Right cardiac atrium (tissue), 5 donors: ENCODE data around the gene PBX1. TPM values are rescaled to one million over a fixed set of nuclear protein-coding genes. Genes with fewer than 3 reads are reported as not detected.

ENCODE experiments used
- ATAC-seq, 2 donors: fragments of 200-7000 bp; cut with Tn5 transposase; one replicate each; pipeline versions ENCODE4 v1.8.0 to v1.9.1; 2020; ENCODE audit warnings: moderate library complexity in 2 of 2, mild to moderate bottlenecking in 1 of 2
- DNase-seq, 3 donors: peaks; one replicate each; pipeline ENCODE4 v3.0.0-alpha.2; 2020
- H3K27ac ChIP-seq: one replicate; pipeline ENCODE4 v1.5.1; 2013; ENCODE audit warnings: mild to moderate bottlenecking, low read length, control low read depth, moderate library complexity
- H3K27me3 ChIP-seq: one replicate; pipeline ENCODE4 v1.6.1; 2013; ENCODE audit not compliant: control insufficient read depth, insufficient read depth
- H3K4me1 ChIP-seq: one replicate; pipeline ENCODE4 v1.6.1; 2013; ENCODE audit warnings: low read length; ENCODE audit not compliant: control insufficient read depth, insufficient read depth
- H3K4me3 ChIP-seq: one replicate; pipeline ENCODE4 v1.5.1; 2013; ENCODE audit warnings: low read length, control low read depth
- H3K9me3 ChIP-seq: one replicate; pipeline ENCODE4 v1.6.1; 2013; ENCODE audit warnings: low read length; ENCODE audit not compliant: control insufficient read depth
- WGBS: extraction: QIAGEN DNeasy Blood & Tissue Kit; methylation state at CpG from one replicate; pipeline ENCODE4 v1.1.7; 2013; 5-methylcytosine and 5-hydroxymethylcytosine counted together
- intact Hi-C, 4 donors: fragments of 100-400 bp; cut with DNase I; formaldehyde crosslinking; loops; one replicate each; pipeline versions ENCODE4 v1.11.0 to v1.14.0; 2022 to 2023
- polyA plus RNA-seq: library from polyadenylated mRNA; stranded (reverse); fragments of 200-250 nt; gene quantifications from one replicate; pipeline ENCODE4 v1.2.3, GENCODE V29; 2013
- total RNA-seq, 4 donors: library from RNA; stranded (reverse); fragmentation: NEBNext Ultra II Directional; extraction: Animal tissue kit (Norgen Biotek cat#: 25700); gene quantifications; one replicate each; pipeline ENCODE4 v1.2.1, GENCODE V29; 2021
- donor health status: healthy with polysubstance abuse.
- donor health status: DM: no; HTN: yes; CAD: no.
- donor health status: DM: no; HTN: no; CAD: no.
- donor health status: DM: no; HTN: yes; CAD: no; lungs with severe emphysema.
- donor health status: DM: yes; HTN: yes; CAD: no.

The PBX1 gene
- total and polyA plus RNA-seq, 5 donors = 19.8 to 81.6 (median 76.8) TPM

- no peak for DNase-seq
- ATAC-seq = no peak
- WGBS = 27% methylated on average over 3 of the region's 3 CpGs
- no peaks in the 10 kb centered on the region for H3K9me3 ChIP-seq
- intact Hi-C loops = loop anchor here in 3 of 4 donors (5.0 to 10.0 kb wide), 3 partner anchors 52 to 224 kb away; no protein-coding TSS in a partner anchor
- H3K4me3 ChIP-seq = peak overlapping the region; percentile 71
- peaks cover 2% of the 10 kb centered on the region for H3K4me1 ChIP-seq
- peak overlapping the region; percentile 81 for H3K27ac ChIP-seq
- no peaks in the 10 kb centered on the region for H3K27me3 ChIP-seq
Measured at GRCh38 chr1:164562947-164563520, 4.0 kb downstream of the PBX1 start.

- H3K4me3 ChIP-seq = peak overlapping the region; percentile 71
- intact Hi-C loops = loop anchor here in 3 of 4 donors (5.0 to 10.0 kb wide), 3 partner anchors 51 to 223 kb away; no protein-coding TSS in a partner anchor
- ATAC-seq = no peak
- H3K27me3 ChIP-seq = no peaks in the 10 kb centered on the region
- no peak for DNase-seq
- no peaks in the 10 kb centered on the region for H3K9me3 ChIP-seq
- WGBS = 35% methylated on average over 10 of the region's 10 CpGs
- H3K4me1 ChIP-seq = peaks cover 2% of the 10 kb centered on the region
- peak overlapping the region; percentile 67 for H3K27ac ChIP-seq
Measured at GRCh38 chr1:164563721-164564360, 4.9 kb downstream of the PBX1 start.

DNA sequence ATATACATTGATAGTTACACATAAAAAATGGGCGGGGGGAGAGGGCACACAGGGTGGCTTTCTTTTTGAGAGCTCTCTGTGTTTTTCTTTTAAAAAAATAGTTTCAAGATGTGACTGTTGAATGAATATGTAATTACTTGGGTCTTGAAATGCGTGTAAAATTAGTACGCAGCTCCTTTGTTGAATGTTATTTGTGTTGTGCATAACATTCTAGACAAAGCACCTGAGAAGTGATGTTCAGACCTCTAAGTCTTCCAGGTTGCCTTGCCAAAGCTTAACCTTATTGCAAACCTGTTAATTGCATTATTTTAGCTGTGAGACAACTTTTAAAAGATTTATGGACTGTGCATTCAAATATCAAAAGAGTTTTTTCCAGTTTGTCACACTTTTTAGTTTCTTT is 5.4 kb downstream of the PBX1 start:
- H3K9me3 ChIP-seq = no peaks in the 10 kb centered on the region
- DNase-seq (no peak), ATAC-seq (no peak)
- 61% methylated on average over 3 of the region's 3 CpGs for WGBS
- H3K27ac ChIP-seq = peak overlapping the region; percentile 37
- intact Hi-C loops = loop anchor here in 3 of 4 donors (5.0 to 10.0 kb wide), 3 partner anchors 50 to 223 kb away; no protein-coding TSS in a partner anchor
- peak overlapping the region; percentile 71 for H3K4me3 ChIP-seq
- peaks cover 2% of the 10 kb centered on the region for H3K4me1 ChIP-seq
- H3K27me3 ChIP-seq = no peaks in the 10 kb centered on the region

DNA sequence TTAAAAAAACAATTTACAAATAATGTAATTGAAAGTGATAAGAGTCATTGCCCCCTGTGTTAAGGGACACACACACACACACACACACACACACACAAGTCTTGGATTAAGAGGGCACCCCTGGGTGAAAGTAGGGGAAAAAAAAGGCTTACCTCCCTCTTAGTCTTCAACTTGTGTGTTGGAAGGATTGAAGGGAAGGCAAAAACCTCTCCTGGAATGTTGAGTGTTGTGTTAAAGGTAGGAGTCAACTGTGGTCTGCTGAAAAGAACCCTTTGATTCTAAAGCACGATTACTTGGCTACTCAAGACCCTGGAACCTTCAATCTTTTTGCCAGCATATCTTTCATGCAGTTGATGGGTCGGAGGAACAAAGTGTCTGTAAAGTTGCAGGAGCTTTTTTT is 6.4 kb downstream of the PBX1 start:
- 34% methylated on average over 2 of the region's 2 CpGs for WGBS
- no peaks in the 10 kb centered on the region for H3K27me3 ChIP-seq
- peak overlapping the region; percentile 92 for H3K27ac ChIP-seq
- peaks cover 2% of the 10 kb centered on the region for H3K4me1 ChIP-seq
- no peaks in the 10 kb centered on the region for H3K9me3 ChIP-seq
- DNase-seq = no peak
- ATAC-seq = no peak
- H3K4me3 ChIP-seq = peak overlapping the region; percentile 43
- intact Hi-C loops = loop anchor here in 2 of 4 donors (5.0 to 10.0 kb wide), 3 partner anchors 37 to 219 kb away; no protein-coding TSS in a partner anchor

DNA sequence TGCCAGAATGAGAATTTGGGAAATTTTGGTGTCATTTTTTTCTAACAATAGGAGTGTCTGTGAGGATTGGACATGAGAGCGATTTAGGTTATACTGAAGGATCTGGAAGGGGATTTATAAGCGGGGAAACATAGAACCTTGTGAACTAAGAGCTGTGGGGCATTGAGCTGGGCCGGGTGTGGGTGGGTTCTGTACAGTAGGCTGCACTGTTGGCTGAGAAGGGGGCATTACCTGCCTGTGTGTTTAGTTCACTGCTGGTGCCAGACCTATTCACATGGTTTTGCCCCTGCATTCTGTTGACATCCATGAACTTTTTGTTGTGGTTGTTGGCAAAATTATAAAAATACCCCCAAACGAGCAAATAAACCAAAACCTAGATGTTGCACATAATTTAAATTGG is 8.8 kb downstream of the PBX1 start:
- ATAC-seq = no peak
- Histone ChIP-seq H3K27ac (no peak overlapping the region), H3K4me1 (peaks cover 2% of the 10 kb centered on the region), H3K27me3 (no peaks in the 10 kb centered on the region), H3K9me3 (no peaks in the 10 kb centered on the region), H3K4me3 (no peak overlapping the region)
- WGBS = 90% methylated on average over 4 of the region's 4 CpGs
- no peak for DNase-seq
- intact Hi-C loops = loop anchor here in 2 of 4 donors (5.0 to 10.0 kb wide), 3 partner anchors 35 to 217 kb away; no protein-coding TSS in a partner anchor

- intact Hi-C loops = loop anchor here in 2 of 4 donors (5.0 to 10.0 kb wide), 3 partner anchors 33 to 216 kb away; no protein-coding TSS in a partner anchor
- WGBS = 82% methylated on average over 2 of the region's 2 CpGs
- H3K27me3 ChIP-seq = no peaks in the 10 kb centered on the region
- no peak overlapping the region for H3K27ac ChIP-seq
- H3K4me1 ChIP-seq = peaks cover 2% of the 10 kb centered on the region
- ATAC-seq (no peak), DNase-seq (no peak)
- no peaks in the 10 kb centered on the region for H3K9me3 ChIP-seq
- no peak overlapping the region for H3K4me3 ChIP-seq
Measured at GRCh38 chr1:164569241-164569640, 10.3 kb downstream of the PBX1 start.

DNA sequence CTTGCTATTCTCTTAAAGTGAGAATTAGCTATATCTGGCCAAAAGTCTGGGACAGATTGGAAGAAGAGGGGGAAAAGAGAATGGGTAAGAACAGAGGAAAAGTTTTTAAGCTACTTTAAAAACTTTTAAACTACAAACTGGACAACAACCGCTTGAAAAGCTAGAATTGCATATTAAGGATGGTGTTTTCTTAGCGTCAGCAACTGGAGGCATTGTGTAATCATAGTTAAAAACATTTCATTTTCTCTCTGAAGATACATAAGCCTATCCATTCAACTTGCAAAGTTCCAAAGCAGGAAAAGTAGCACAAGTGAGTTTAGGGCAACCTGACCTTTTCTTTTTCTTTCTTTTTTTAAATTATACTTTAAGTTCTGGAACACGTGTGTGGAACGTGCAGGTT is 10.9 kb downstream of the PBX1 start:
- Histone ChIP-seq H3K9me3 (no peaks in the 10 kb centered on the region), H3K27ac (peak overlapping the region; percentile 27), H3K4me1 (peaks cover 2% of the 10 kb centered on the region), H3K4me3 (peak overlapping the region; percentile 20), H3K27me3 (no peaks in the 10 kb centered on the region)
- peak; percentile 28 to 51 for ATAC-seq
- intact Hi-C loops = loop anchor here in 2 of 4 donors (5.0 to 10.0 kb wide), 3 partner anchors 32 to 215 kb away; no protein-coding TSS in a partner anchor
- DNase-seq = no peak
- WGBS = 86% methylated on average over 4 of the region's 4 CpGs

DNA sequence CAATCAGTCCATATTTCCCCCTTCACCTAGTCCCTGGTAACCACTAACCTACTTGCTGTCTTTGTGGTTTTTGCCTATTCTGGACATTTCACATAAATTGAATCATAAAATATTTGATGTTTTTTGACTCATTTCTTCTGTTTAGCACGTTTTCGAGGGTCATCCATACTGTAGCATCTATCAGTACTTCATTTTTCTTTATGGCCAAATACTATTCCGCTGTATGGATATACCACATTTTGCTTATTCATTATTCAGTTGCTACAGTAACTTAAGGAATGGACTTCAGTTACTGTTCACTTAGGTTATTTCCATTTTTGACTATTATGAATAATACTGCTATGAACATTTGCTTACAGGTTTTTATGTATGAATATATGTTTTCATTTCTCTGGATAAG is 12.3 kb downstream of the PBX1 start:
- no peak overlapping the region for H3K27ac ChIP-seq
- DNase-seq = no peak
- H3K27me3 ChIP-seq = no peaks in the 10 kb centered on the region
- no peak overlapping the region for H3K4me3 ChIP-seq
- H3K4me1 ChIP-seq = peaks cover 4% of the 10 kb centered on the region
- intact Hi-C loops = no loop called here
- ATAC-seq = no peak
- WGBS = 98% methylated on average over 3 of the region's 3 CpGs
- no peaks in the 10 kb centered on the region for H3K9me3 ChIP-seq

DNA sequence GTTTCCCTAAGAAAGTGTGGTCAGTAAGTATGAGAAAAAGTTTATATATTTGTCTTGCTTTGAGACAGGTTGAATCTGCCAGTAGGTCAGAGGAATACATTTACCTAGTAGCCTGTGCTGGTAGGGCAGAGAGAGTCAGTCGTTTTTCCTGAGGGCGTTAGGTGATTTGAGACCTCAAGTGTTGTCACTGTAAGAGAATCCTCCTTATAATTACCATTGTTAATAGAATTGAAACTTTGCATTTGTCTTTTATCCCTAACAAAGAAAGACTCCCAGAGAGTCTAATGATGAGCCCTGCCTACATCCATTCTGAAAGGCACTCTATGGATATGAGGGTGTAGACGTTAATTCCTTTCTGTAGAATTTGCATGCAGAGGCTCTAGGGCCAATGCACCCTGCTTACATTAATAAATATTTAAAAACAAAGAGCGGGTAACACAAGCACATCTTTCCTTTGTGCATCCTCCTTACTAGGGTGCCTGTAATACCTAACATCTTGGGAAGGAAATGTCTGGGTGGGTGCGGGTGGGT is 16.4 kb downstream of the PBX1 start:
- no peak for DNase-seq
- Histone ChIP-seq H3K27ac (no peak overlapping the region), H3K4me3 (peak overlapping the region; percentile 0), H3K4me1 (peaks cover 7% of the 10 kb centered on the region), H3K27me3 (no peaks in the 10 kb centered on the region), H3K9me3 (no peaks in the 10 kb centered on the region)
- WGBS = 76% methylated on average over 5 of the region's 5 CpGs
- ATAC-seq = no peak
- intact Hi-C loops = no loop called here

- peak; percentile 57 to 79 (median 77) for DNase-seq
- H3K4me1 ChIP-seq = peaks cover 7% of the 10 kb centered on the region
Measured at GRCh38 chr1:164576291-164577271, 17.6 kb downstream of the PBX1 start.

More at GRCh38 chr1:164576291-164577271, 17.6 kb downstream of the PBX1 start:
- intact Hi-C loops = no loop called here
- H3K4me3 ChIP-seq = peak overlapping the region; percentile 0
- no peaks in the 10 kb centered on the region for H3K9me3 ChIP-seq
- ATAC-seq = peak; percentile 85 to 86
- WGBS = 41% methylated on average over 66 of the region's 66 CpGs
- peak overlapping the region; percentile 40 for H3K27ac ChIP-seq
- no peaks in the 10 kb centered on the region for H3K27me3 ChIP-seq
